GM12865 (cell line): ENCODE results near the gene CSF2.

Experiments used
- DNase-seq: peaks from one replicate; pipeline ENCODE4 v3.0.0; 2010; ENCODE audit warnings: low read depth
- H3K4me3 ChIP-seq: 2 replicates; pipeline ENCODE4 v1.5.1; 2011; ENCODE audit warnings: mild to moderate bottlenecking, low read depth, low read length, control low read depth
- TF ChIP-seq, protein P1 (sequence below): IDR thresholded peaks from 2 replicates; pipeline ENCODE4 v1.5.1; 2011; ENCODE audit warnings: low read length, control low read depth, low read depth, inconsistent platforms; ENCODE audit not compliant: insufficient read depth; ENCODE audit errors: missing control alignments

CSF2 gene

DNA sequence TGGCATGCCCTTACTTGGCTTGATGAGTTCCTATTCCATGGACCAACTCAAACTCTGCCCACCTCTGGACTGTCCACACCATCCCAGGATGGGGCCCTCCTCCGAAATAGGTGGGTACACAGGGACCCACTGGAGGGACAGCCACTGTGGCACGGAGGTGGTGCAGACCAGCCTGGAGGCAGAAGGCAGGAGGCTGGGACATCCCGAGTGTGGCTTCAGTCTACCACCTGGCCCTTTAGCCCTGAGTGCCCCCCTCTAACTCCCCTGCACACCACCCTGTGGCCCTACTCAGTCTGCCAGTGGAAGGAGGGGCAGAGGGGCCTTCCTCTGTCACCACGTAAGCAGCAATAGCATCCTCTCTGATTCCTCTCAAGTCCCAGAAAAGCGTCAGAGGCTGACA lies 9.4 kb upstream of the CSF2 start:
- TF ChIP-seq, protein P1, sequence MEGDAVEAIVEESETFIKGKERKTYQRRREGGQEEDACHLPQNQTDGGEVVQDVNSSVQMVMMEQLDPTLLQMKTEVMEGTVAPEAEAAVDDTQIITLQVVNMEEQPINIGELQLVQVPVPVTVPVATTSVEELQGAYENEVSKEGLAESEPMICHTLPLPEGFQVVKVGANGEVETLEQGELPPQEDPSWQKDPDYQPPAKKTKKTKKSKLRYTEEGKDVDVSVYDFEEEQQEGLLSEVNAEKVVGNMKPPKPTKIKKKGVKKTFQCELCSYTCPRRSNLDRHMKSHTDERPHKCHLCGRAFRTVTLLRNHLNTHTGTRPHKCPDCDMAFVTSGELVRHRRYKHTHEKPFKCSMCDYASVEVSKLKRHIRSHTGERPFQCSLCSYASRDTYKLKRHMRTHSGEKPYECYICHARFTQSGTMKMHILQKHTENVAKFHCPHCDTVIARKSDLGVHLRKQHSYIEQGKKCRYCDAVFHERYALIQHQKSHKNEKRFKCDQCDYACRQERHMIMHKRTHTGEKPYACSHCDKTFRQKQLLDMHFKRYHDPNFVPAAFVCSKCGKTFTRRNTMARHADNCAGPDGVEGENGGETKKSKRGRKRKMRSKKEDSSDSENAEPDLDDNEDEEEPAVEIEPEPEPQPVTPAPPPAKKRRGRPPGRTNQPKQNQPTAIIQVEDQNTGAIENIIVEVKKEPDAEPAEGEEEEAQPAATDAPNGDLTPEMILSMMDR, result no peak
- H3K4me3 ChIP-seq, result no peak overlapping the region
- no peak for DNase-seq

- TF ChIP-seq, protein P1, result peak; percentile 99
- no peak overlapping the region for H3K4me3 ChIP-seq
- DNase-seq, result peak; percentile 84
Measured at GRCh38 chr5:132064738-132065331, 8.8 kb upstream of the CSF2 start.

DNA sequence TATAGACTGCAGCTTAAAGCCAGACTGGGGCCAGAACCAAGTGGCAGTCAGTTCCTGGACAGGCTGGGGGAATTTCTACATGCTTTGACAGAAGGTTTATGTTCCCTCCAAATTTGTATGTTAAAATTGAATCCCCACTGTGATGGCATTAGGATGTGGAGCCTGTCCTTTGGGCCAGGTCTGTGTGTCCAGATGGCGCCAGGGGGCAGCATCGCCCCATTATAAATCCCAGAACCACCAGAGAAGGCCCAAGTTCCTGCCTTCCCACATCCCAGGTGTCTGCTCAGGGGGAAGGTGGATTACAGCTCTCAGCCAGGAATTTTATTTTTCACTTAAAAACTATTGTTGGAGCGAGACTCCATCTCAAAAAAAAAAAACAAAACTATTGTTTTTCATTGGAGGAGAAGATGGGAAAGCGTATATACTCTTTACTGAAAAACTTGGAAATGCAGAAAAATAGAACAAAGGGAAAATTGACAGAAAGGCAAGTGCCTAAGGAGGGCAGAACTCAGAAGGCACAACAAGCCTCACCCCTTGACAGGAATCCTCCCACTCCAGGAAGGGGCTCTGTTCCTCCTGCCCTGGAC lies 8.1 kb upstream of the CSF2 start:
- DNase-seq, result peak; percentile 73
- H3K4me3 ChIP-seq, result no peak overlapping the region
- TF ChIP-seq, protein P1, result peak; percentile 57

- TF ChIP-seq, protein P1, result no peak
- no peak overlapping the region for H3K4me3 ChIP-seq
- DNase-seq, result no peak
Measured at GRCh38 chr5:132065951-132066701, 7.5 kb upstream of the CSF2 start.

GRCh38 chr5:132066871-132067270 lies 6.7 kb upstream of the CSF2 start:
- H3K4me3 ChIP-seq, result no peak overlapping the region
- no peak for DNase-seq
- TF ChIP-seq, protein P1, result no peak

GRCh38 chr5:132067451-132067850 lies 6.1 kb upstream of the CSF2 start:
- DNase-seq, result no peak
- TF ChIP-seq, protein P1, result no peak
- H3K4me3 ChIP-seq, result no peak overlapping the region
